Transverse colon (tissue), 4 donors: ENCODE results near the gene STPG3. TPM values are rescaled to one million over a fixed set of nuclear protein-coding genes. Genes with fewer than 3 reads are reported as not detected.
A peak's percentile ranks its signal among the peaks of the same experiment; 100 is the strongest.

Experiments
- DNase-seq: peaks from one replicate; pipeline ENCODE4 v3.0.0-alpha.2; 2019
- H3K27ac ChIP-seq, 4 donors: fragments of 200-600 bp; sonication (generic); 2 replicates each; pipeline ENCODE4 v1.5.1; 2016 to 2018; ENCODE audit warnings: inconsistent platforms in 4 of 4
- H3K27me3 ChIP-seq: fragments of 200-600 bp; sonication (generic); 2 replicates; pipeline ENCODE4 v1.5.1; 2017; ENCODE audit warnings: inconsistent platforms
- H3K36me3 ChIP-seq, 4 donors: fragments of 200-600 bp; sonication (generic); 2 replicates each; pipeline ENCODE4 v1.5.1; 2017 to 2019; ENCODE audit warnings: inconsistent platforms in 4 of 4
- H3K4me1 ChIP-seq, 4 donors: fragments of 200-600 bp; sonication (generic); 2 replicates each; pipeline ENCODE4 v1.5.1; 2017 to 2020; ENCODE audit warnings: inconsistent platforms in 4 of 4
- H3K4me3 ChIP-seq, 4 donors: fragments of 200-600 bp; sonication (generic); 1 replicate in 1 of 4; 2 replicates in 3 of 4; pipeline versions ENCODE4 v1.5.1 to v1.6.1; 2017 to 2019; ENCODE audit warnings: inconsistent platforms in 4 of 4
- H3K9me3 ChIP-seq, 2 donors: fragments of 200-600 bp; sonication (generic); 2 replicates each; pipeline ENCODE4 v1.5.1; 2017 to 2019; ENCODE audit warnings: inconsistent platforms in 2 of 2
- CTCF ChIP-seq, 5 experiments: fragments of 200-600 bp in 3 of 5; fragments of 450-650 bp in 2 of 5; sonication (generic) in 3 of 5; IDR thresholded peaks; 1 replicate in 2 of 5; 2 replicates in 3 of 5; pipeline ENCODE4 v1.5.1; 2016 to 2017; ENCODE audit warnings: antibody characterized with exemption in 5 of 5, inconsistent platforms in 3 of 5, mild to moderate bottlenecking in 2 of 5, moderate library complexity in 1 of 5
- EP300 ChIP-seq: sonication (generic); formaldehyde crosslinking; IDR thresholded peaks from one replicate; pipeline ENCODE4 v1.6.1; 2017; ENCODE audit warnings: antibody characterized with exemption, low read depth
- POLR2A ChIP-seq: fragments of 450-650 bp; IDR thresholded peaks from one replicate; pipeline ENCODE4 v1.6.1; 2016; ENCODE audit warnings: antibody characterized with exemption, mild to moderate bottlenecking, moderate library complexity
- POLR2AphosphoS5 ChIP-seq, 3 donors: sonication (generic); formaldehyde crosslinking; IDR thresholded peaks; one replicate each; pipeline ENCODE4 v1.6.1; 2016; ENCODE audit warnings: antibody characterized with exemption in 3 of 3
- WGBS, 2 donors: methylation state at CpG; one replicate each; pipeline ENCODE4 v1.1.5; 2018; ENCODE audit warnings: low coverage in 1 of 2; 5-methylcytosine and 5-hydroxymethylcytosine counted together
- in situ Hi-C, 4 donors: fragments of 200-750 bp; cut with MboI; loops; one replicate each; pipeline versions ENCODE4 v1.15.0 to v1.15.1; 2017; ENCODE audit warnings: low sequenced_read_pairs in 3 of 4, low pct_ligation_motif_present in 1 of 4, low pct_unique_long_range_greater_than_20kb in 1 of 4
- intact Hi-C: fragments of 100-400 bp; cut with DNase I; formaldehyde crosslinking; loops from one replicate; pipeline ENCODE4 v1.15.1; 2023; ENCODE audit warnings: low total_unique reads
- total RNA-seq, 4 donors: library from RNA; depleted of rRNA; stranded (reverse); fragments of >200 nt; gene quantifications; one replicate each; pipeline ENCODE4 v1.1.0, GENCODE V29; 2016

STPG3 gene
- total RNA-seq, 4 donors from 2014 or later, result not detected

GRCh38 chr9:137217276-137218211 is 33.5 kb upstream of the STPG3 start:
- H3K9me3 ChIP-seq, result no peaks in the 10 kb centered on the region
- in situ Hi-C loops (loop anchor here in 1 of 4 donors (25.0 kb wide), 1 partner anchor 105 kb away; the partner anchor contains the start of gene DPP7), intact Hi-C loops (no loop called here)
- TF ChIP-seq EP300, result no peak
- peak in 1 of 5 experiments; percentile 45 for TF ChIP-seq CTCF (IDR thresholded peaks at IDR 0.05)
- TF ChIP-seq POLR2AphosphoS5 (IDR thresholded peaks at IDR 0.05), result peak; percentile 79 to 97 (median 94)
- TF ChIP-seq POLR2A, result peak; percentile 94
- peaks cover 5 to 34% (median 32%) of the 10 kb centered on the region in 4 donors for H3K4me1 ChIP-seq
- peak overlapping the region; percentile 83 to 89 (median 85) for H3K27ac ChIP-seq
- H3K4me3 ChIP-seq, result peak overlapping the region in 3 of 4 donors; percentile 26 to 47 (median 31)
- WGBS, 2 donors, result 42% methylated on average over 33 of the region's 36 CpGs; no CpG with 5 or more reads in 1 of the 2 donors
- H3K27me3 ChIP-seq, result no peaks in the 10 kb centered on the region
- no peaks in the 10 kb centered on the region for H3K36me3 ChIP-seq
- DNase-seq, result peak; percentile 93

- H3K4me3 ChIP-seq, result peak overlapping the region in 3 of 4 donors; percentile 26 to 47 (median 31)
- intact Hi-C loops, result no loop called here
Measured at GRCh38 chr9:137218212-137218753, 32.8 kb upstream of the STPG3 start.

GRCh38 chr9:137218754-137219271 is 32.3 kb upstream of the STPG3 start:
- 50% methylated on average over 4 of the region's 12 CpGs; no CpG with 5 or more reads in 1 of the 2 donors for WGBS, 2 donors
- DNase-seq, result peak; percentile 62
- Histone ChIP-seq H3K27me3 (no peaks in the 10 kb centered on the region), H3K27ac (peak overlapping the region; percentile 83 to 89 (median 85)), H3K9me3 (no peaks in the 10 kb centered on the region), H3K36me3 (no peaks in the 10 kb centered on the region), H3K4me1 (peaks cover 6 to 43% (median 38%) of the 10 kb centered on the region in 4 donors), H3K4me3 (peak overlapping the region in 3 of 4 donors; percentile 26 to 47 (median 31))
- in situ Hi-C loops, result loop anchor here in 1 of 4 donors (25.0 kb wide), 1 partner anchor 107 kb away; the partner anchor contains the start of gene DPP7
- intact Hi-C loops, result no loop called here
- TF ChIP-seq POLR2AphosphoS5 (IDR thresholded peaks at IDR 0.05) (peak; percentile 28 to 68 (median 41)), CTCF (IDR thresholded peaks at IDR 0.05) (no peak), POLR2A (peak; percentile 64)

More at GRCh38 chr9:137218212-137218753, 32.8 kb upstream of the STPG3 start:
- in situ Hi-C loops, result loop anchor here in 1 of 4 donors (25.0 kb wide), 1 partner anchor 106 kb away; the partner anchor contains the start of gene DPP7
- DNase-seq, result no peak
- H3K27ac ChIP-seq, result peak overlapping the region; percentile 83 to 89 (median 85)
- H3K27me3 ChIP-seq, result no peaks in the 10 kb centered on the region
- peaks cover 5 to 41% (median 38%) of the 10 kb centered on the region in 4 donors for H3K4me1 ChIP-seq
- H3K36me3 ChIP-seq, result no peaks in the 10 kb centered on the region
- 85% methylated on average over 17 of the region's 30 CpGs; no CpG with 5 or more reads in 1 of the 2 donors for WGBS, 2 donors
- no peak for TF ChIP-seq EP300
- no peak for TF ChIP-seq CTCF (IDR thresholded peaks at IDR 0.05)
- TF ChIP-seq POLR2A, result no peak
- no peak for TF ChIP-seq POLR2AphosphoS5 (IDR thresholded peaks at IDR 0.05)
- H3K9me3 ChIP-seq, result no peaks in the 10 kb centered on the region
